H1 (cell line): Measurements from ENCODE around the gene HAND1. TPM values are rescaled to one million over a fixed set of nuclear protein-coding genes. Genes with fewer than 3 reads are reported as not detected.

Experiments used
- CTCF ChIA-PET: fragments of 300-600 bp; sonication (Branson Sonifier 250); formaldehyde crosslinking; loops from one replicate; lab custom pipeline; 2021; ENCODE audit not compliant: partially characterized antibody; lab: Charles Lee
- POLR2A ChIA-PET: fragments of 300-600 bp; sonication (Branson Sonifier 250); formaldehyde crosslinking; loops from one replicate; lab custom pipeline; 2021; ENCODE audit warnings: inconsistent platforms; ENCODE audit not compliant: partially characterized antibody; lab: Charles Lee
- DNase-seq, 2 experiments: peaks; one replicate each; pipeline versions ENCODE4 v3.0.0 to v3.0.0-alpha.2; 2010 to 2022; ENCODE audit warnings: low spot score in 2 of 2, low read depth in 1 of 2, mixed read lengths in 1 of 2
- FAIRE-seq: peaks from 2 replicates; lab custom pipeline; 2011; peaks lifted over from hg19 to GRCh38; lab: Jason Lieb, UNC
- H2AFZ ChIP-seq: 2 replicates; pipeline ENCODE4 v1.8.1; 2012; ENCODE audit warnings: low read length, inconsistent platforms
- H2AK5ac ChIP-seq: 2 replicates; pipeline ENCODE4 v1.6.1; 2013; ENCODE audit warnings: low read depth, low read length
- H2BK120ac ChIP-seq: replicated peaks from 2 replicates; pipeline ENCODE3; 2013; ENCODE audit warnings: low read depth, low read length, inconsistent platforms
- H2BK12ac ChIP-seq: 2 replicates; pipeline ENCODE4 v1.6.1; 2013; ENCODE audit warnings: low read depth, low read length
- H2BK15ac ChIP-seq: 2 replicates; pipeline ENCODE4 v1.6.1; 2013; ENCODE audit warnings: low read length
- H2BK20ac ChIP-seq: 2 replicates; pipeline ENCODE4 v1.6.1; 2013; ENCODE audit warnings: low read length
- H2BK5ac ChIP-seq: 2 replicates; pipeline ENCODE4 v1.6.1; 2013; ENCODE audit warnings: low read depth, low read length
- H3K14ac ChIP-seq: 2 replicates; pipeline ENCODE4 v1.6.1; 2013; ENCODE audit warnings: inconsistent platforms; ENCODE audit not compliant: insufficient read length
- H3K18ac ChIP-seq: 2 replicates; pipeline ENCODE4 v1.6.1; 2013; ENCODE audit warnings: low read length; ENCODE audit errors: extremely low read depth
- H3K23ac ChIP-seq: 2 replicates; pipeline ENCODE4 v1.6.1; 2013; ENCODE audit warnings: inconsistent platforms; ENCODE audit not compliant: insufficient read length
- H3K23me2 ChIP-seq: 2 replicates; pipeline ENCODE4 v1.6.1; 2013; ENCODE audit warnings: low read depth, low read length
- H3K27ac ChIP-seq: 2 replicates; pipeline ENCODE4 v1.6.1; 2011; ENCODE audit warnings: low read depth, low read length, inconsistent platforms
- H3K27me3 ChIP-seq, 4 experiments: replicated peaks in 1 of 4; 1 replicate in 1 of 4; 2 replicates in 3 of 4; pipeline versions ENCODE4 v1.6.1 to v1.8.1; 2011 to 2013; ENCODE audit warnings: low read length in 3 of 4, mild to moderate bottlenecking in 3 of 4, inconsistent platforms in 2 of 4, mixed read lengths in 2 of 4, moderate library complexity in 1 of 4; ENCODE audit not compliant: control insufficient read depth in 3 of 4, insufficient read depth in 3 of 4; ENCODE audit errors: extremely low read depth in 1 of 4
- H3K36me3 ChIP-seq, 4 experiments: 2 replicates each; pipeline versions ENCODE4 v1.6.1 to v1.8.1; 2011 to 2013; ENCODE audit warnings: mild to moderate bottlenecking in 4 of 4, low read length in 3 of 4, moderate library complexity in 2 of 4, control low read depth in 1 of 4, inconsistent platforms in 1 of 4; ENCODE audit not compliant: insufficient read depth in 4 of 4, control insufficient read depth in 2 of 4
- H3K4ac ChIP-seq: replicated peaks from 2 replicates; pipeline ENCODE3; 2013; ENCODE audit warnings: low read length, low read depth, mixed read lengths, inconsistent platforms; ENCODE audit not compliant: insufficient read length
- H3K4me1 ChIP-seq, 4 experiments: replicated peaks in 1 of 4; 1 replicate in 1 of 4; 2 replicates in 3 of 4; pipeline versions ENCODE4 v1.6.1 to v1.8.1; 2011 to 2013; ENCODE audit warnings: low read length in 3 of 4, inconsistent platforms in 2 of 4, mixed read lengths in 1 of 4; ENCODE audit not compliant: insufficient read depth in 4 of 4, control insufficient read depth in 3 of 4
- H3K4me2 ChIP-seq, 2 experiments: 2 replicates each; pipeline versions ENCODE4 v1.6.1 to v1.8.1; 2011 to 2013; ENCODE audit warnings: low read depth in 2 of 2, low read length in 2 of 2, control low read depth in 1 of 2, inconsistent platforms in 1 of 2, mild to moderate bottlenecking in 1 of 2; ENCODE audit not compliant: insufficient read depth in 1 of 2
- H3K4me3 ChIP-seq, 4 experiments: fragments of 200-600, 300-600 bp in 1 of 4; sonication (generic), shearing (Covaris generic), sonication (Bioruptor Twin) in 1 of 4; 2 replicates each; pipeline versions ENCODE4 v1.5.1 to v1.8.1; 2011 to 2016; ENCODE audit warnings: low read length in 4 of 4, low read depth in 3 of 4, control low read depth in 2 of 4, inconsistent platforms in 2 of 4, mild to moderate bottlenecking in 2 of 4, mixed read lengths in 1 of 4, moderate library complexity in 1 of 4; ENCODE audit not compliant: insufficient read depth in 2 of 4; ENCODE audit errors: extremely low read depth in 1 of 4
- H3K56ac ChIP-seq: replicated peaks from 2 replicates; pipeline ENCODE3; 2013; ENCODE audit warnings: low read depth, mild to moderate bottlenecking, mixed read lengths, low read length, inconsistent platforms; ENCODE audit not compliant: insufficient read length
- H3K79me1 ChIP-seq: 2 replicates; pipeline ENCODE4 v1.6.1; 2013; ENCODE audit warnings: low read depth, low read length, control low read depth
- H3K79me2 ChIP-seq, 2 experiments: 2 replicates each; pipeline versions ENCODE4 v1.6.1 to v1.8.1; 2012 to 2013; ENCODE audit warnings: low read length in 2 of 2, mild to moderate bottlenecking in 2 of 2, inconsistent platforms in 1 of 2; ENCODE audit not compliant: insufficient read depth in 2 of 2, control insufficient read depth in 1 of 2
- H3K9ac ChIP-seq, 4 experiments: replicated peaks in 1 of 4; 1 replicate in 1 of 4; 2 replicates in 3 of 4; pipeline versions ENCODE4 v1.6.1 to v1.8.1; 2011 to 2013; ENCODE audit warnings: low read depth in 3 of 4, low read length in 3 of 4, control low read depth in 2 of 4, mild to moderate bottlenecking in 2 of 4, moderate library complexity in 2 of 4, inconsistent platforms in 1 of 4; ENCODE audit errors: extremely low read depth in 1 of 4
- H3K9me3 ChIP-seq, 2 experiments: 2 replicates each; pipeline versions ENCODE4 v1.6.1 to v1.8.1; 2012 to 2013; ENCODE audit warnings: mild to moderate bottlenecking in 2 of 2, moderate library complexity in 2 of 2, control low read depth in 1 of 2, inconsistent platforms in 1 of 2, low read depth in 1 of 2, low read length in 1 of 2, mixed read lengths in 1 of 2; ENCODE audit not compliant: insufficient read depth in 2 of 2
- H4K20me1 ChIP-seq, 2 experiments: replicated peaks in 1 of 2; 2 replicates each; pipeline versions ENCODE3 to v1.8.1; 2011 to 2013; ENCODE audit warnings: inconsistent platforms in 2 of 2, low read length in 2 of 2, mild to moderate bottlenecking in 1 of 2; ENCODE audit not compliant: insufficient read depth in 2 of 2, control insufficient read depth in 1 of 2
- H4K5ac ChIP-seq: 2 replicates; pipeline ENCODE4 v1.6.1; 2013; ENCODE audit warnings: low read length, low read depth, mixed read lengths, inconsistent platforms; ENCODE audit not compliant: insufficient read length
- H4K8ac ChIP-seq: 2 replicates; pipeline ENCODE4 v1.8.0; 2013; ENCODE audit warnings: mild to moderate bottlenecking, moderate library complexity, low read length, inconsistent platforms; ENCODE audit not compliant: insufficient read depth; ENCODE audit errors: extremely low read depth
- H4K91ac ChIP-seq: replicated peaks from 2 replicates; pipeline ENCODE3; 2013; ENCODE audit warnings: low read length, mixed read lengths, inconsistent platforms; ENCODE audit not compliant: insufficient read length
- BRCA1 ChIP-seq: IDR thresholded peaks from 2 replicates; pipeline ENCODE4 v1.6.1; 2012; ENCODE audit warnings: low read depth, low read length, improper control_type of control experiment
- JUN ChIP-seq: IDR thresholded peaks from 2 replicates; pipeline ENCODE4 v1.6.1; 2011; ENCODE audit warnings: low read depth, mild to moderate bottlenecking, improper control_type of control experiment, low read length
- MAFK ChIP-seq: IDR thresholded peaks from 2 replicates; pipeline ENCODE4 v1.6.1; 2012; ENCODE audit warnings: low read depth, mild to moderate bottlenecking, improper control_type of control experiment, low read length
- SIRT6 ChIP-seq: IDR thresholded peaks from one replicate; pipeline ENCODE4 v1.7.1; 2012; ENCODE audit warnings: low read length, inconsistent platforms
- SP2 ChIP-seq: IDR thresholded peaks from 2 replicates; pipeline ENCODE4 v1.6.1; 2012; ENCODE audit warnings: mild to moderate bottlenecking, low read length, inconsistent platforms
- USF2 ChIP-seq: IDR thresholded peaks from 2 replicates; pipeline ENCODE4 v1.6.1; 2011; ENCODE audit warnings: low read length, improper control_type of control experiment
- WGBS, 2 experiments: shearing (Covaris generic) in 1 of 2; methylation state at CpG; one replicate each; pipeline versions ENCODE4 v1.1.6 to v1.1.7; 2013 to 2015; ENCODE audit warnings: low lambda C conversion rate in 2 of 2, mixed read lengths in 2 of 2, inconsistent platforms in 1 of 2, low coverage in 1 of 2, missing lambda C conversion rate in 1 of 2; ENCODE audit not compliant: insufficient replicate concordance in 2 of 2, insufficient coverage in 1 of 2, insufficient read length in 1 of 2; ENCODE audit errors: extremely low coverage in 1 of 2, missing lambda C conversion rate in 1 of 2; 5-methylcytosine and 5-hydroxymethylcytosine counted together
- polyA plus RNA-seq, 7 experiments: library from polyadenylated mRNA; depleted of rRNA in 3 of 7; stranded (reverse) in 5 of 7; unstranded in 2 of 7; fragments of >200 nt in 5 of 7; fragments of 200-250 nt in 2 of 7; gene quantifications; 1 replicate in 5 of 7; 2 replicates in 1 of 7; 4 replicates in 1 of 7; pipeline versions ENCODE4 v1.2.1 to v1.2.3, GENCODE V29; 2011 to 2013; ENCODE audit warnings: missing spikeins in 2 of 7, mixed read lengths in 2 of 7
- total RNA-seq: library from RNA; stranded (reverse); fragmentation: NEBNext Ultra II Directional; extraction: Animal tissue kit (Norgen Biotek cat#: 25700); gene quantifications from 2 replicates; pipeline ENCODE4 v1.2.1, GENCODE V29; 2021

HAND1 gene
- total and polyA plus RNA-seq, 2 of the 8 experiments (the other 6 are each of a cell fraction or from before 2014, with no cell fraction given): 0.06 TPM; not detected in 1

GRCh38 chr5:154485096-154485491 lies 7.1 kb upstream of the HAND1 start:
- no peak overlapping the region for H2BK15ac ChIP-seq
- no peak overlapping the region for H4K5ac ChIP-seq
- peaks cover 8 to 30% of the 10 kb centered on the region in 2 experiments for H4K20me1 ChIP-seq
- H3K79me1 ChIP-seq: no peaks in the 10 kb centered on the region
- H3K18ac ChIP-seq: no peak overlapping the region
- 3% methylated on average over 2 of the region's 2 CpGs; no CpG with 5 or more reads in 1 of the 2 experiments for WGBS, 2 experiments
- no peak overlapping the region for H2BK12ac ChIP-seq
- no peak overlapping the region for H2BK20ac ChIP-seq
- H2BK120ac ChIP-seq: no peak overlapping the region
- FAIRE-seq: peak; percentile 66
- ChIA-PET CTCF (interaction anchor here (0.8 to 6.4 kb wide), 8 partner anchors 8 to 126 kb away, joined by 4 to 61 read pairs (median 10); no protein-coding TSS in a partner anchor), POLR2A (interaction anchor here (2.8 to 3.5 kb wide), 2 partner anchors 8 to 12 kb away, joined by 10 to 16 read pairs; no protein-coding TSS in a partner anchor)
- peak overlapping the region in 1 of 4 experiments; percentile 22; a peak in 2 of 8 replicates for H3K4me3 ChIP-seq
- H3K23ac ChIP-seq: no peak overlapping the region
- H4K8ac ChIP-seq: no peak overlapping the region
- H3K9ac ChIP-seq: no peak overlapping the region
- no peak overlapping the region for H3K14ac ChIP-seq
- H2AFZ ChIP-seq: no peak overlapping the region
- H3K27ac ChIP-seq: no peak overlapping the region
- no peak overlapping the region for H2BK5ac ChIP-seq
- no peaks in the 10 kb centered on the region for H3K9me3 ChIP-seq
- H3K23me2 ChIP-seq: no peaks in the 10 kb centered on the region
- H3K4me1 ChIP-seq: peaks cover 21 to 48% (median 27%) of the 10 kb centered on the region in 4 experiments
- TF ChIP-seq SIRT6: no peak
- TF ChIP-seq MAFK: no peak
- no peak for TF ChIP-seq JUN
- no peak for TF ChIP-seq SP2
- no peak for TF ChIP-seq BRCA1
- no peak for TF ChIP-seq USF2
- no peak overlapping the region for H4K91ac ChIP-seq
- H3K4me2 ChIP-seq: peak overlapping the region; percentile 50 to 79
- no peak overlapping the region for H3K4ac ChIP-seq
- peaks cover 67 to 80% (median 76%) of the 10 kb centered on the region in 4 experiments for H3K27me3 ChIP-seq
- H3K36me3 ChIP-seq: no peaks in the 10 kb centered on the region
- H3K56ac ChIP-seq: no peak overlapping the region
- no peak overlapping the region for H2AK5ac ChIP-seq
- no peaks in the 10 kb centered on the region for H3K79me2 ChIP-seq
- no peak for DNase-seq
